Right lobe of liver (tissue), 4 donors: Measurements from ENCODE around the gene RNASEH2A.

Experiments
- POLR2A ChIP-seq: fragments of 450-650 bp; IDR thresholded peaks from one replicate; pipeline ENCODE4 v1.6.1; 2017; ENCODE audit warnings: antibody characterized with exemption, mild to moderate bottlenecking
- TF ChIP-seq, protein P1 (sequence below), 4 donors: fragments of 200-600 bp in 3 of 4; fragments of 450-650 bp in 1 of 4; IDR thresholded peaks; one replicate each; pipeline versions ENCODE4 v1.5.1 to v1.8.0; 2016 to 2022; ENCODE audit warnings: antibody characterized with exemption in 4 of 4, mild to moderate bottlenecking in 2 of 4
- donor health status: DM: no; HTN: no; CAD: no.
- donor health status: DM: no; HTN: no; CAD: no.
- donor health status: DM: no; HTN: yes; CAD: no.

DNA sequence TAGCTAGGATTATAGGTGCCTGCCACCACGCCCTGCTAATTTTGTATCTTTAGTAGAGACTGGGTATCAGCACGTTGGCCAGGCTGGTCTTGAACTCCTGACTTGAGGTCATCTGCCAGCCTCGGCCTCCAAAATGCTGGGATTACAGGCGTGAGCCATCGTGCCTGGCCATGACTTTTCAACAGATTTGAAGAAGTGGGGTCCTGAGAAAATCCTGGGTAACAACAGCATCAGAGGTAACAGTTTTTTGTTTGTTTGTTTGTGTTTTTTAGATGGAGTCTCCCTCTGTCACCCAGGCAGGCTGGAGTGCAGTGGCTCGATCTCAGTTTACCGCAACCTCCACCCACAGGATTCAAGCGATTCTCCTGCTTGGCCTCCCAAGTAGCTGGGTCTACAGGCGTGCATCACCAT, 11.4 kb upstream of the RNASEH2A start:
- no peak for TF ChIP-seq POLR2A
- TF ChIP-seq, protein P1, sequence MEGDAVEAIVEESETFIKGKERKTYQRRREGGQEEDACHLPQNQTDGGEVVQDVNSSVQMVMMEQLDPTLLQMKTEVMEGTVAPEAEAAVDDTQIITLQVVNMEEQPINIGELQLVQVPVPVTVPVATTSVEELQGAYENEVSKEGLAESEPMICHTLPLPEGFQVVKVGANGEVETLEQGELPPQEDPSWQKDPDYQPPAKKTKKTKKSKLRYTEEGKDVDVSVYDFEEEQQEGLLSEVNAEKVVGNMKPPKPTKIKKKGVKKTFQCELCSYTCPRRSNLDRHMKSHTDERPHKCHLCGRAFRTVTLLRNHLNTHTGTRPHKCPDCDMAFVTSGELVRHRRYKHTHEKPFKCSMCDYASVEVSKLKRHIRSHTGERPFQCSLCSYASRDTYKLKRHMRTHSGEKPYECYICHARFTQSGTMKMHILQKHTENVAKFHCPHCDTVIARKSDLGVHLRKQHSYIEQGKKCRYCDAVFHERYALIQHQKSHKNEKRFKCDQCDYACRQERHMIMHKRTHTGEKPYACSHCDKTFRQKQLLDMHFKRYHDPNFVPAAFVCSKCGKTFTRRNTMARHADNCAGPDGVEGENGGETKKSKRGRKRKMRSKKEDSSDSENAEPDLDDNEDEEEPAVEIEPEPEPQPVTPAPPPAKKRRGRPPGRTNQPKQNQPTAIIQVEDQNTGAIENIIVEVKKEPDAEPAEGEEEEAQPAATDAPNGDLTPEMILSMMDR (IDR thresholded peaks at IDR 0.05) = no peak
